ENCODE data around the gene EFCAB14. TPM values are rescaled to one million over a fixed set of nuclear protein-coding genes. Genes with fewer than 3 reads are reported as not detected.
"Not testable (repeated sequence)": the region's sequence is repeated elsewhere in the genome, so short reads cannot be mapped to it uniquely, and the experiment has no call there.

The EFCAB14 gene
- total RNA-seq, 2 experiments from 2014 or later: 29.9 to 38.3 TPM

DNA sequence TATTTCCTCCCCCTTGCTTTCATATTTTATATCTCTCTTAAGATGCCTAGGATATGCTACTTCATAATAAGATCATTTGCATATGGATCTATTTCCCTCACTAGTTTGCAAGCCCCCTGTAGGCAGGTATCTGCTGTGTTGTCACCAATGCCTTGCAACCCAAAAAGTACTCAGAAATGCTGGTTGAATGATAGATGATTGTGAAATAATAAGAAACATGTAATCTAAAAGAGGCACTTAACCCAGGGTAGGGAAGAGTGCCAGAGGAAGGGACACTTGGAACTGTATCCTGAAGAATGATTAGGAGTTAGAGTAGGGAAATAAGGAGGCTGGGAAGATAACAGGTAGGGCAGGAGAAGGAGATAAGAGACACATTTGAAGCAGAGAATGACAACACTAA, 63.1 kb downstream of the EFCAB14 start:
- Histone ChIP-seq H3K27ac (ENCODE audit: low read depth, low read length, poor library complexity, severe bottlenecking) (no peak overlapping the region), H3K36me3 (ENCODE audit: insufficient read depth, low read length) (peaks cover 40% of the 10 kb centered on the region), H3K9me3 (ENCODE audit: low read length) (no peaks in the 10 kb centered on the region), H3K79me2 (ENCODE audit: insufficient read depth, low read depth, low read length) (no peaks in the 10 kb centered on the region), H3K4me1 (ENCODE audit: insufficient read depth, low read length, poor library complexity, severe bottlenecking) (no peaks in the 10 kb centered on the region), H3K4me2 (ENCODE audit: low read length) (no peak overlapping the region), H3K9me2 (ENCODE audit: insufficient read depth, low read length) (no peaks in the 10 kb centered on the region), H2AFZ (ENCODE audit: low read length) (no peak overlapping the region), H4K20me1 (ENCODE audit: insufficient read depth, low read length) (no peaks in the 10 kb centered on the region), H3K4me3 (ENCODE audit: low read depth, low read length, poor library complexity, severe bottlenecking) (no peak overlapping the region)
- DNase-seq (ENCODE audit: low spot score): no peak
- ChIA-PET POLR2A (interaction anchor here (0.6 kb wide), 1 partner anchor 129 kb away, joined by 5 read pairs; no protein-coding TSS in a partner anchor), CTCF (ENCODE audit: unreplicated experiment) (no interaction called here)
- no TSS peak for BruUV-seq (replicated peaks)
- intact Hi-C loops (cut with micrococcal nuclease; ENCODE audit: unreplicated experiment): no loop called here
- TF ChIP-seq, protein P1, sequence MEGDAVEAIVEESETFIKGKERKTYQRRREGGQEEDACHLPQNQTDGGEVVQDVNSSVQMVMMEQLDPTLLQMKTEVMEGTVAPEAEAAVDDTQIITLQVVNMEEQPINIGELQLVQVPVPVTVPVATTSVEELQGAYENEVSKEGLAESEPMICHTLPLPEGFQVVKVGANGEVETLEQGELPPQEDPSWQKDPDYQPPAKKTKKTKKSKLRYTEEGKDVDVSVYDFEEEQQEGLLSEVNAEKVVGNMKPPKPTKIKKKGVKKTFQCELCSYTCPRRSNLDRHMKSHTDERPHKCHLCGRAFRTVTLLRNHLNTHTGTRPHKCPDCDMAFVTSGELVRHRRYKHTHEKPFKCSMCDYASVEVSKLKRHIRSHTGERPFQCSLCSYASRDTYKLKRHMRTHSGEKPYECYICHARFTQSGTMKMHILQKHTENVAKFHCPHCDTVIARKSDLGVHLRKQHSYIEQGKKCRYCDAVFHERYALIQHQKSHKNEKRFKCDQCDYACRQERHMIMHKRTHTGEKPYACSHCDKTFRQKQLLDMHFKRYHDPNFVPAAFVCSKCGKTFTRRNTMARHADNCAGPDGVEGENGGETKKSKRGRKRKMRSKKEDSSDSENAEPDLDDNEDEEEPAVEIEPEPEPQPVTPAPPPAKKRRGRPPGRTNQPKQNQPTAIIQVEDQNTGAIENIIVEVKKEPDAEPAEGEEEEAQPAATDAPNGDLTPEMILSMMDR (conservative IDR thresholded peaks at IDR 0.05; ENCODE audit: low read length): no peak
- no peak for TF ChIP-seq EZH2phosphoT487 (IDR thresholded peaks at IDR 0.05; ENCODE audit: borderline replicate concordance, low read depth, low read length)

DNA sequence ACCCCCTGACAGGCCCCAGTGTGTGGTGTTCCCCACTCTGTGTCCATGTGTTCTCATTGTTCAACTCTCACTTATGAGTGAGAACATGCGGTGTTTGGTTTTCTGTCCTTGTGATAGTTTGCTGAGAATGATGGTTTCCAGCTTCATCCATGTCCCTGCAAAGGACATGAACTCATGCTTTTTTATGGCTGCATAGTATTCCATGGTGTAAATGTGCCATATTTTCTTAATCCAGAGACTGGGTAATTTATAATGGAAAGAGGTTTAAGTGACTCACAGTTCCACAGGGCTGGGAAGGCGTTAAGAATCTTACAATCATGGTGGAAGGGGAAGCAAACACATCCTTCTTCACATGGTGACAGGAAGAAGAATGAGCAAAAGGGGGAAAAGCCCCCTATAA, 64.2 kb downstream of the EFCAB14 start:
- BruUV-seq (replicated peaks); H3K79me2 ChIP-seq (ENCODE audit: insufficient read depth, low read depth, low read length); H2AFZ ChIP-seq (ENCODE audit: low read length); H3K4me3 ChIP-seq (ENCODE audit: low read depth, low read length, poor library complexity, severe bottlenecking); H3K4me1 ChIP-seq (ENCODE audit: insufficient read depth, low read length, poor library complexity, severe bottlenecking); H3K27ac ChIP-seq (ENCODE audit: low read depth, low read length, poor library complexity, severe bottlenecking); intact Hi-C loops (cut with micrococcal nuclease; ENCODE audit: unreplicated experiment); DNase-seq (ENCODE audit: low spot score); H3K4me2 ChIP-seq (ENCODE audit: low read length); H4K20me1 ChIP-seq (ENCODE audit: insufficient read depth, low read length); H3K9me2 ChIP-seq (ENCODE audit: insufficient read depth, low read length); CTCF ChIA-PET (ENCODE audit: unreplicated experiment): not testable (repeated sequence)
- Histone ChIP-seq H3K36me3 (ENCODE audit: insufficient read depth, low read length) (peaks cover 50% of the 10 kb centered on the region), H3K9me3 (ENCODE audit: low read length) (peaks cover 10% of the 10 kb centered on the region)
- POLR2A ChIA-PET: interaction anchor here (0.6 to 1.6 kb wide), 3 partner anchors 13 to 58 kb away, joined by 4 to 6 read pairs (median 4); partner anchors contain the start of gene ATPAF1

DNA sequence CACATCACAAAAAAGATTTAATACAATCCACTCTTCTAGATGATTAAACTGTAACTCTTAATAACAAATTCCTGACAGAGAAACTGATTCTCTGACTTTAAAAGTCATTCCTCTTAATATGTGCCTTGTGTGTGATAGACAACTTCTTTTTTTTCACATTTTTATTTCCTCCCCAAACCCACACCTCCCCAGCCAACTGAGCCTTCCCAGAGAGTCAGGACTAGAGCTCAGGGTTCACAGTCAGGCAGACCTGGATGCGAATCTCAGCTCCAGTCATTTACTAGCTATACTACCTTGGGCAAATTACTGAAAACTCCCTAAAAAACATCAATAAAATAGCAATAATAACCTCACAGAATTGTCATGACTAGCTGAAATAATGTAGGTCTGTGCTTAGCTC, 64.9 kb downstream of the EFCAB14 start:
- no peak overlapping the region for H2AFZ ChIP-seq (ENCODE audit: low read length)
- ChIA-PET CTCF (ENCODE audit: unreplicated experiment) (no interaction called here), POLR2A (interaction anchor here (0.6 to 1.6 kb wide), 3 partner anchors 14 to 57 kb away, joined by 4 to 6 read pairs (median 4); partner anchors contain the start of gene ATPAF1)
- H3K27ac ChIP-seq (ENCODE audit: low read depth, low read length, poor library complexity, severe bottlenecking): no peak overlapping the region
- no peak overlapping the region for H3K4me2 ChIP-seq (ENCODE audit: low read length)
- H3K9me3 ChIP-seq (ENCODE audit: low read length): peaks cover 16% of the 10 kb centered on the region
- no peaks in the 10 kb centered on the region for H3K79me2 ChIP-seq (ENCODE audit: insufficient read depth, low read depth, low read length)
- H3K4me3 ChIP-seq (ENCODE audit: low read depth, low read length, poor library complexity, severe bottlenecking): no peak overlapping the region
- peaks cover 57% of the 10 kb centered on the region for H3K36me3 ChIP-seq (ENCODE audit: insufficient read depth, low read length)
- no peaks in the 10 kb centered on the region for H3K4me1 ChIP-seq (ENCODE audit: insufficient read depth, low read length, poor library complexity, severe bottlenecking)
- intact Hi-C loops (cut with micrococcal nuclease; ENCODE audit: unreplicated experiment): no loop called here
- BruUV-seq (replicated peaks): no TSS peak
- no peaks in the 10 kb centered on the region for H4K20me1 ChIP-seq (ENCODE audit: insufficient read depth, low read length)
- TF ChIP-seq, protein P1 (conservative IDR thresholded peaks at IDR 0.05; ENCODE audit: low read length): no peak
- no peak for TF ChIP-seq EZH2phosphoT487 (IDR thresholded peaks at IDR 0.05; ENCODE audit: borderline replicate concordance, low read depth, low read length)
- DNase-seq (ENCODE audit: low spot score): no peak
- H3K9me2 ChIP-seq (ENCODE audit: insufficient read depth, low read length): no peaks in the 10 kb centered on the region
